HL-60 (cell line): ENCODE measurements around the gene ATP10B.

Source experiments
- GABPA ChIP-seq: IDR thresholded peaks from 2 replicates; pipeline ENCODE4 v1.6.1; 2012; ENCODE audit warnings: low read depth
- TF ChIP-seq, protein P1 (sequence below): IDR thresholded peaks from one replicate; pipeline ENCODE4 v1.5.1; 2011; ENCODE audit warnings: low read length, control low read depth, inconsistent platforms; ENCODE audit not compliant: insufficient read depth

GRCh38 chr5:160727296-160727997 is 124.6 kb downstream of the ATP10B start:
- TF ChIP-seq, protein P1, sequence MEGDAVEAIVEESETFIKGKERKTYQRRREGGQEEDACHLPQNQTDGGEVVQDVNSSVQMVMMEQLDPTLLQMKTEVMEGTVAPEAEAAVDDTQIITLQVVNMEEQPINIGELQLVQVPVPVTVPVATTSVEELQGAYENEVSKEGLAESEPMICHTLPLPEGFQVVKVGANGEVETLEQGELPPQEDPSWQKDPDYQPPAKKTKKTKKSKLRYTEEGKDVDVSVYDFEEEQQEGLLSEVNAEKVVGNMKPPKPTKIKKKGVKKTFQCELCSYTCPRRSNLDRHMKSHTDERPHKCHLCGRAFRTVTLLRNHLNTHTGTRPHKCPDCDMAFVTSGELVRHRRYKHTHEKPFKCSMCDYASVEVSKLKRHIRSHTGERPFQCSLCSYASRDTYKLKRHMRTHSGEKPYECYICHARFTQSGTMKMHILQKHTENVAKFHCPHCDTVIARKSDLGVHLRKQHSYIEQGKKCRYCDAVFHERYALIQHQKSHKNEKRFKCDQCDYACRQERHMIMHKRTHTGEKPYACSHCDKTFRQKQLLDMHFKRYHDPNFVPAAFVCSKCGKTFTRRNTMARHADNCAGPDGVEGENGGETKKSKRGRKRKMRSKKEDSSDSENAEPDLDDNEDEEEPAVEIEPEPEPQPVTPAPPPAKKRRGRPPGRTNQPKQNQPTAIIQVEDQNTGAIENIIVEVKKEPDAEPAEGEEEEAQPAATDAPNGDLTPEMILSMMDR = no peak
- no peak for TF ChIP-seq GABPA
